Erythroblast (primary cell): ENCODE data around the gene TMEM131L.
"Not testable (repeated sequence)": the region's sequence is repeated elsewhere in the genome, so short reads cannot be mapped to it uniquely, and the experiment has no call there.

Source experiments
- DNase-seq, 2 experiments: peaks; one replicate each; lab custom pipeline; 2025; lab: John Stamatoyannopoulos, UW
- GATA1 ChIP-seq: IDR thresholded peaks from 2 replicates; pipeline ENCODE4 v1.6.1; 2011; ENCODE audit warnings: low read depth, mild to moderate bottlenecking, control low read depth, low read length, moderate library complexity
- POLR2A ChIP-seq: IDR thresholded peaks from 2 replicates; pipeline ENCODE4 v1.6.1; 2011; ENCODE audit warnings: mild to moderate bottlenecking, low read length

The TMEM131L gene

GRCh38 chr4:153577053-153577452 is 110.9 kb downstream of the TMEM131L start:
- TF ChIP-seq POLR2A (no peak), GATA1 (no peak)
- no peak for DNase-seq

DNA sequence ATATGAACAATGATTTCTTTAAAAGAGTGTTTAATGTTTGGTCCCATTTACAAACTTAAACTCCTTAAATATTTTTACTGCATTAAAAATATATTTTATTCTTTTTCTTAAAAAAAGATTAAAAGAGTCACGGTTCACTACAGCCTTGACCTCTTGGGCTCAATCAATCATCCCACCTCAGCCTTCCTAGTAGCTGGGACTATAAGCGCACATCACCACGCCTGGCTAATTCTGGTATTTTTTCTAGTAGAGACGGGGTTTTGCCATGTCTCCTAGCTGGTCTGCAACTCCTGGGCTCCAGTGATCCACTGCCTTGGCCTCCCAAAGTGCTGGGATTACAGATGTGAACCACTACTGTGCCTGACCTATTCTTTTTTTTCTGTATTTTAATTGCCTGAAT is 113.2 kb downstream of the TMEM131L start:
- TF ChIP-seq POLR2A (no peak), GATA1 (no peak)
- DNase-seq: no peak

- DNase-seq: no peak
- no peak for TF ChIP-seq POLR2A
- no peak for TF ChIP-seq GATA1
Measured at GRCh38 chr4:153579872-153580271, 113.7 kb downstream of the TMEM131L start.

DNA sequence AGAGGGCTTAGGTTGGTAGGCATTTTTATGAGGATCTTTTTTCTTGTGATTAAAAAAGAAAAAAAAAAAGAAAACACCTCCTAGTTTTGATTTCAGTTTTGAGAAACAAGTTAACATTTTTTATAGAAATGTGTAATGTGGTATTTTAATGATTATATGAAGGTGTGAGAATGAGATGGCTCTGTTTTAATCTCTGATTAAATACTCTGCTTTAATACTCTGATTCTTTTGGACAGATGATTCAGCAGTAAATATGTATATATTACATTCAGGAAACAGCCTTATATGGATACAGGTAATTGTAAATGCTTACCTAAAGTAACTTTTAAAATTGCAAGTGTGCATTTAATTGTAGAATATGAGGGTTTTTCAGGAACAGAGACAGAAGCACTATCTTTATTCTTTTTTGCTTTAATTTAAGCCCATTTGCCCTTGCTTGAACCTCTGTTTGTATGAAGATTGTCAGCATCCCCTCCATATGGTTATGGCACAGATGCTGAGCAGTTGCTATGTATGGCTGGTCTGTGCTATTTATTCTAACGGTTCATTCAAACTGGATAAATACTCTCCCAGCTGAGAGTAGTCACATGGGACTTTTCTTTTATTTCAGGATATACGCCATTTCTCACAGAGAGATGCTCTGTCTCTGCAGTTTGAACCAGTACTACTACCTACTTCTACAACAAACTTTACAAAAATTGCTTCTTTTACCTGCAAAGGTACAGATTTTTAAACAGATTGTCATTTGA is 117.0 kb downstream of the TMEM131L start:
- TF ChIP-seq GATA1 (no peak), POLR2A (no peak)
- no peak for DNase-seq

DNA sequence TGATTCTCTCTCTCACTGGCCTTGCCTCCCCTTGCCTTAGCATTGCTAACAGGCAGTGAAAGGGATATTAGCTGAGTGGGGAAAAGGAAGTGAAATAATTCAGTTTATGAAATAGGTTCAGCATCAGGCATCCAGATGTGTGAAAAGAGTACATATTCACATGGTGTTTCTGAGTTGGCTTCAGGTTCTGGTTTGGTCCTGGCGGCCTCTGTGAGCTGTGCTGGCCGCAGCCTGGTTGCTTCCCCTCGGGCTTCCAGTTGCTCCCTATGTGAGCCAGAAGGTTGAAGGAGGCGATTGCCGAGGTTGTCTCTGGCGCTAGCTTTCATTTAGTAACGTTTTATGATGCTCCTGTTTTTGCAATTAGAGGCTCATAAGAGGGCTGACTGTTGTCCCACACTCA is 118.9 kb downstream of the TMEM131L start:
- DNase-seq: no peak
- TF ChIP-seq GATA1 (no peak), POLR2A (no peak)

- no peak for DNase-seq
- TF ChIP-seq POLR2A (no peak), GATA1 (no peak)
Measured at GRCh38 chr4:153589703-153590595, 123.8 kb downstream of the TMEM131L start.

DNA sequence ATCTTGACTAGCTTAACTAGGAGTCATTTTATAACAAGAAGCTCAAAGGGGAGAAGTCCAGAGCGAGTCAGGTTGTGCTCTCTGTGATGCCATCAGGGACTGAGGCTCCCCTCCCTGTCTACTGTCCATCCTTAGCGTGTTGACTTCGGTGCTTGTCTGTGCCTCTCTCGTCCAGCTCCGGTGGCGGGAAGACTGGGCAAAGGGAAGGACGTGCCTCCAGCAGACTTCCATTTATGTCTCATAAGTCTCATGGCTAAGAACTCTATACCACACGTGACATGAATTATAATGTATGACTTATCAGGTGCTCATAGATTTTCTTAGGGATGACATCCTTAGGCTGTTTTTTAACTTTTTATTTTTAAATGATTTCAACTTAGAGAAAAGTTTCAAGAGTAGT is 125.3 kb downstream of the TMEM131L start:
- no peak for DNase-seq
- no peak for TF ChIP-seq POLR2A
- no peak for TF ChIP-seq GATA1

DNA sequence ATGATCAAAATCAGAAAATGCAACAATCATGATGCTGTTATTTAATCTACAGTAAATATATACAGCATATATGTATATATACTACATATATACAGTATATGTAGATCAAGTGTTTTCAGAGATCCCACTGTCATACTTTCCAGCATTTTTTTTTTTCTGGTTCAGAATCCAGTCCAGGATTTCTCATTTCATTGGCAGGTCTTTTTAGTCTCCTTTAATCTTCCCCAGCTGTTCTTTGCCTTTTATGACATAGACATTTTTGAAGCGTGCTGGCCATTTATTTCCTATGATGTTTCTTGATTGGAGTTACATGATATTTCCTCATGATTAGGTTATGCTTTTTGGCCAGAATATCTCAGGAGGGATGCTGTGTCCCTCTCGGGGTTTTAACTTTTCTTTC is 125.9 kb downstream of the TMEM131L start:
- no peak for DNase-seq
- TF ChIP-seq POLR2A: no peak
- no peak for TF ChIP-seq GATA1

- no peak for TF ChIP-seq POLR2A
- TF ChIP-seq GATA1: no peak
- DNase-seq: no peak
Measured at GRCh38 chr4:153593161-153593560, 127.0 kb downstream of the TMEM131L start.

GRCh38 chr4:153594210-153594609 is 128.1 kb downstream of the TMEM131L start:
- DNase-seq: peak; percentile 19 to 30
- TF ChIP-seq POLR2A (no peak), GATA1 (no peak)

DNA sequence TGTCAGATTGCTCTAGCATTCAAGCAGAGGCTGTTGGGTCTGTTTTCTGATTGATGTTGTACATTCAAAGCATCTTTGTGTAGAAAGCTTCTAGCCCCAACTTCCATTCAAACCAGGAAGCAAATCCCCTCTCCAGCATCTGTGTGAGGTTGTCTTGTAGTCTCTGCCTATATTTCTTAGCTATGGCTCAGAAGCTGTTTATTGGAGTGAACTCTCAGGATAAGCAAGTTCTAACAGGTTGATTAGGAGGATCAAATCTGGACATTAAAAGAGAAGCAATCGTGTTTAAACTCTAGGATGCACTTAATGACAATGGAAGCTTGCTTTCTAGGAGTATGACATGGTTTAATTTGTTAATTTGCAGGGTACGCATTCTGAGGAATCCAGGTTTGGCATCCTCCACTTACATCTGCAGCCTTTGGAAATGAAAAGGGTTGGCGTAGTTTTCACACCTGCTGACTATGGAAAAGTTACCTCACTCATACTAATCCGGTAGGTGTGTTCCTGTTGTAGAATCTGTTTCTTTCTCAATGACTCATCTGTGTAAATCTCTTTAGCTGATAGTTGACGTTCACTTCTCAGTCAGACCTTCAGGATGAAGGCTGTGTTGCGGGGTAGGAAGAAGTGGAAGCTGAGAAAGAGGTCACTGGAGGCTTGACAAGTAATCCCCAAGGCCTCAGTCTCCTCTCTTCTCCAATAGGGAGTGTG is 129.9 kb downstream of the TMEM131L start:
- TF ChIP-seq GATA1 (no peak), POLR2A (no peak)

DNA sequence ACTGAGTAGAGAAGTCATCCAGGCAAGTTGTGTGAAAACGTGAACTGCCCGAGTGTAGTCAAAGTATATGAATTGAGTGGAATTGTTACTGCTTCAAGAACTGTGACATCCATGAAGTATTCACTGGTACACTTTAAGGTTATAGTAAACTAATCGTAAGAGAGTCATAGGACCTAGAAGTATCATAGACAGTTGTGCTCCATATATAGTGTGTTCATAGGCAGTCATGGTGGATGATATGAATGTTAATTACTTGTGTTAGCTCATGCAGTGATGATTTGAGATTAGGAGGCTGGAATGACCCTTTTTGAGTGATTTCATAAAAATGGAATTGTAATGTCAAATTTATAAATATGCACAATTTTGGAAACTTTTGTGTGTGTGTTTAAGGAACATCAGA is 136.6 kb downstream of the TMEM131L start:
- no peak for TF ChIP-seq GATA1
- DNase-seq: no peak

More for the DNA sequence above, 129.9 kb downstream of the TMEM131L start:
- DNase-seq: no peak

DNA sequence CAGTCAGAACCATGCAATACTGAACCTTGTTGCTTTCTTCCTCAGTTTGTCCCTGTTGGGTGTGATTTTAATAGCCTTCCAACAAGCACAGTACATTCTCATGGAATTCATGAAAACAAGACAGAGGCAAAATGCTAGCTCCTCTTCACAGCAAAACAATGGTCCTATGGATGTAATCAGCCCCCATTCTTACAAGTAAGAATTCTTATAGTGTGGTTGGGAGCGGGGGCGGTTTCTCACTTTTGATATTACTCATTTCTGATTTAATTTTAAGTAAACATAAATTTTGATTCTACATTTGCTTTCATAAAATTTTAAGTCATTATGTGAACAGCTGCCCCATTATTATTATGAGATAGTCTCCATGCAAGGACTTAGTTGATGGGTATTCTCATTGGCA is 137.1 kb downstream of the TMEM131L start:
- TF ChIP-seq POLR2A: no peak
- no peak for TF ChIP-seq GATA1
- DNase-seq: no peak

- no peak for DNase-seq
- TF ChIP-seq GATA1 (no peak), POLR2A (no peak)
Measured at GRCh38 chr4:153603835-153604234, 137.7 kb downstream of the TMEM131L start.

- not testable (repeated sequence) for DNase-seq
Measured at GRCh38 chr4:153609070-153609469, 142.9 kb downstream of the TMEM131L start.
